T-helper 9 cell (primary cell): ENCODE measurements around the gene VOPP1.

Experiments
- DNase-seq: peaks from one replicate; pipeline ENCODE4 v3.0.0-alpha.2; 2020

The VOPP1 gene

DNA sequence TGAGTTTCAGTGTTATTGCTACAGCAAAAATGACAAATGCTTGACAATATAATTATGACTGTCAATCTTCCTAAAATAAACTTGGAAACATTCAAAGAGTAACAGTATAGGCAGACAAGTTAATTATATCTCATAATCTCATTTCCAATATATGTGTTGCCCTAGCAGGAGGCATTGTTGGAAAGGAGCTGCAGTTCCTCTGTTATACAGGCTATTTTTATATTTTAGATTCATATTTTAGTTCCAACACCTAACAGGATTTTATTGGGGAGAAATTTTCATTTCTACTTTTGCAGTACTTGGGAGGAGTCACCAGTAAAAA is 19.3 kb downstream of the VOPP1 start:
- no peak for DNase-seq

GRCh38 chr7:55552320-55553023 is 19.8 kb downstream of the VOPP1 start:
- no peak for DNase-seq

- no peak for DNase-seq
These were observed 21.3 kb downstream of the VOPP1 start for GRCh38 chr7:55550841-55551537.

- no peak for DNase-seq
These were observed 22.2 kb downstream of the VOPP1 start for GRCh38 chr7:55550010-55550663.

GRCh38 chr7:55549457-55549856 is 22.8 kb downstream of the VOPP1 start:
- no peak for DNase-seq

DNA sequence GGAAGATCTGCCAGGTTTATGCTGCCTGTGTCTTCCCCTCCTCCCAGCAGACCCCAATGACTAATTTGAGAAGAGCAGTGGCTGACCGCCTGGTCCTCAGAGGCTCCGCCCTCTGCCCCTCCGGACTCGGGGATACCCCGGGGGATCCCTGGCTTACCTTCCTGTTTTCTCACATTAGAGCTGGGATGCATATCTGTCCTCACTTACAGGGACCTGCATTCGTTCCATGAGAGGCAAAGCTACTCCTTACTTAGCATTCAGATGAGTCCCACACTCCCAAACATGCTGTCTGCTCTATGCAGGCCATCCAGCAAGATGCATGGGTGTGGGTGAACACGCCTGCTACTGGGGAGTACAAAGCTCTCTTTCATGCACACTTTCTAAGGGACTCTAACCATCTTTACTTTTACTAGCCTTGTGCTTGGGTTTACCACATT is 24.0 kb downstream of the VOPP1 start:
- DNase-seq: no peak

GRCh38 chr7:55546814-55547213 is 25.5 kb downstream of the VOPP1 start:
- DNase-seq: no peak

DNA sequence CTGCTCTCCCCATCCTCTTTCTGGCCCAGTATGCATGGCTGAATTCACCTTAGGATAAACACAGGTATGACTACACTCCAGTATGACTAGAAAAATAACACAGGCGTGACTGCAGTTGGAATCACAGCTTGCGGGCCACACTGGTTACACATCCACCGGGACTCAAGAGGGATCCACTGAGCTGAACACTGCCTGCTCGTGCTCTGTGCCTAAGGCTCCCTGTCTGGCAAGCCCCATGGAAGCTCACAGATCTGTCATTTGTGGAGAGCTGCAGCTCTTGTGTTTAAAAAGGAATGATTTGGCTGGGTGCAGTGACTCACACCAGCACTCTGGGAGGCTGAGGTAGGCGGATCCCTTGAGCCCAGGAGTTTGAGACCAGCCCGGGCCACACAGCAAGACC is 26.8 kb downstream of the VOPP1 start:
- DNase-seq: no peak

GRCh38 chr7:55540226-55540858 is 32.0 kb downstream of the VOPP1 start:
- no peak for DNase-seq

- DNase-seq: no peak
These were observed 32.9 kb downstream of the VOPP1 start for GRCh38 chr7:55539380-55539779.

GRCh38 chr7:55538538-55538937 is 33.8 kb downstream of the VOPP1 start:
- DNase-seq: no peak

- DNase-seq: no peak
These were observed 34.8 kb downstream of the VOPP1 start for GRCh38 chr7:55537458-55537990.

DNA sequence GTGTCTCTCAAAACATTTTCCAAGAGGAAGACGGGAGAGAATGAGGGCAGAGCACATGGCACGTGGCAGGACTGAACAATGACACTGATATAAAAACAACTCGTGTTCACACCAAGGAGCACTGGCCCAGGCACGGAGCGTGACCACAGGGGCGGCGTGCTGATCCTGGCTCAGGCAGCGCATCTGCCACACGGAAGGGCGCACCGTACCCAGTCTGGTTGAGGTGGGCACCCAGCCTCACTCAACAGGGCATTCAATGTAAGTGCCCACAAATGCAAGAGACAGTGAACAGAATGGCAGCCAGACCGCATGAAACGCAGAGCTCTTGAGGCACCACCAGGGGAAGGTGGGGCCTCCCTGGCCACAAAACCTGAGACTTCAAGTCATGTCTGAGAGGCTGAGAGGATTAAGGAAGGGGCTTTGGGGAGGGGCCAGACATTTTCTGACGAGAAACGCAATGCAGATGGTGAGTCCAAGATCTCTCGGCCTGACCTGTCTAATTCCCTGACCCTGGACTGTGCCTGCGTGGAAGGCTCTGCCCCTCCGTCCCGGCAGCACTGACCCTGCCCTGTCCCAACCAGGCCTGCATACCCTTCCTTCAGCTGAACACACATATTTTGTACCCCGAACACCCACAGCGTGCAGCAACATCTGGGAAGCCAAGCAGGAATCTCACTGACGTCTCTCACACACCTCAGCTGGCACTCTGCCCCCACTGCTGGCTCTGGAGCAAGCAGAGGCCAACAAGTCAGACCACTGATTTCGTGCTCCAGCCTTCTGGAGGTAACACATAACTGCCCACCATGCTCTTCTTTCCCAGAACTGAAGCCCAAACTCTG is 35.5 kb downstream of the VOPP1 start:
- no peak for DNase-seq

- no peak for DNase-seq
These were observed 36.7 kb downstream of the VOPP1 start for GRCh38 chr7:55535617-55536016.

GRCh38 chr7:55534916-55535590 is 37.2 kb downstream of the VOPP1 start:
- no peak for DNase-seq

DNA sequence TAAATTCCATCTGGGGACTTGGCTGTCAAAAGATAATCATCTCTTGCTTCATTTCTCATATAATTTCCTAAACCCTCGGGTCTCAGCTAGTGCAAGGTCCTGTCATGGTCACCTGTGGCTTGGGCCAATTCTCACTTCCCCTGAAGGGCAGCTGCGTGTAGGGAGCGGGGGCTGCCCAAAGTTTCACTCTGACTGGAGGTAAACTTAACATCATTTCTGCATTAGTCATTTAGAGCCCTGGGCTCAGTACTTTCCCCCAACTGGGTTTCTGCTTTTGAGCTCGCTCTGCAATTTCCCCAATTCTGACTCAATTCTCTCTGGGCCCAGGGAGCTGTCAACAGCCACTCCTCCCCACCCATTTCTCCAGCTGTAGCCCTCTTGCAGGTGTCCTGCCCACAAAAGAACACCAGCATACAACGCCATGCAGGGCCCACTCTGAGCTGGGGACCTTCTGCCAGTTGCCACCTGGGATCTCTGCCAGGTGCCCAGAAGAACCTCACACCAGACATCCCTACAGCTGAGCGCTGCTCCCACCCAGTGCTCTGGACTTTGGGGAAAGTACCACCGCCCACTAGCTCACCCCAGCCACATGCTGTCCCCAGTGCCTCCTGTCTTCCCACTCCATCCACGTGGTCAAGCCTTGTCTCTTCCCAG is 37.9 kb downstream of the VOPP1 start:
- DNase-seq: peak; percentile 33

DNA sequence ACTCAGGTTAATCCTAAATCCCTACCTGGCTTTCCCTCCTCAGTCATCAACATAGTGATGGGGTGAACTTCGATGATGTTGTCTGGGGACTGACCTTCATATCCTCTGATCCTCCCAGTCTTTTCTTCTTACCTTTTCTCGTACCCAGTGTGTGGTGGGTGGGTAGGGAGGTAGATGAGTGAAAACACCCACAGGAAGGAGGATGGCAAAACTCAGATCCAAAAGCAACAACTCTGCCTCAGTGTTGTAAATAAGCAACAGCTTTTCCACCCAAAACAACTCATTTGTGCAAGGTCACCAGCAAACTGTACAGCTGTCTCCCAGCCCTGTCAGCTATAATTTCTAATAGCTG is 38.6 kb downstream of the VOPP1 start:
- DNase-seq: no peak

GRCh38 chr7:55533050-55533728 is 39.1 kb downstream of the VOPP1 start:
- peak; percentile 63 for DNase-seq

DNA sequence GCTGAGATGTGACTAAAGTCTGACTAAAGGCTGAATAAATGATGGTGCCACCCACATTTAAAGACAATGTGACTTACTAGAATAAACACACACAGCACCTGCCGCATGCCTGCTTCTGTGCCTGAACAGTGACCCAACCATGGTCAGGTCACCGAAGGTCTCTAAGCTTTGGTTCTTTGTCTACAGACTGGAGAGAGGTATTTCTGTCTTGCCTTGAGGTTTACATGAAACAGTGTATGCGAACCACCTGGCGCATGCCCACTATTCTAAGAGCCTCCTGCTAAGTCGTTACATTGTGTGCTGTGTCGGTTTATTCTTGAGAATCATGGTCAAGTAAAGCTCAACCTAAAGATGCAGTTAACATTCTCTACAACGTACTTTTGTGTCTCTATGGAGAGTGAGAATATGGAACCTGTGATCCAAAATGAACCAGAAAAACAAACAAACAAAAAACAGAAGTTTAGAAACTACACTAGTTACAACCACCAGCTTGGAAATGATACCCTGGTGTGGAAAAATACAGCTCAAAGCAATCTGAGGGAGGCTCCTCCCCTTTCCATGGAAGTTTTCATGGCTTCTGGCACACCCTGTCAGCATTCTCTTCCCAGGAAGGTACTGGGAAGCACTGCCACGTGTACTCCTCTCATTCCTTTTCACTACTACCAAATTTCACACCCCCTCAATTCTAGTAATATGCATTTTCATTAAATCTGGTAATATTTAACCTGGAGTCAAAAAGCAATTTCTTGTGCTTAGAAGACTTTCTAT is 40.0 kb downstream of the VOPP1 start:
- no peak for DNase-seq

- no peak for DNase-seq
These were observed 40.8 kb downstream of the VOPP1 start for GRCh38 chr7:55531536-55531935.
